IMR-90 (cell line): ENCODE results near the gene PSPH. TPM values are rescaled to one million over a fixed set of nuclear protein-coding genes. Genes with fewer than 3 reads are reported as not detected.

Experiments used
- ATAC-seq: fragments of 200-7000 bp; cut with Tn5 transposase; 2 replicates; pipeline ENCODE4 v1.9.1; 2020; ENCODE audit warnings: low read depth, mild to moderate bottlenecking, moderate library complexity
- BruUV-seq: library from RNA; stranded (reverse); fragments of 400-500 nt; replicated peaks from 2 replicates; lab custom pipeline; 2021; lab: Mats Ljungman, UMichigan
- CTCF ChIA-PET: fragments of 300-600 bp; formaldehyde crosslinking; extraction: SDS; loops from one replicate; lab custom pipeline; 2021; ENCODE audit warnings: antibody characterized with exemption; lab: Yijun Ruan, JAX
- POLR2A ChIA-PET: fragments of 300-600 bp; sonication (Branson Sonifier 250); formaldehyde crosslinking; loops from one replicate; lab custom pipeline; 2022; ENCODE audit warnings: antibody characterized with exemption; ENCODE audit not compliant: unreplicated experiment; lab: Charles Lee
- DNase-seq: peaks from one replicate; pipeline ENCODE4 v3.0.0; 2013
- H2AFZ ChIP-seq: replicated peaks from 2 replicates; pipeline ENCODE3; 2013; ENCODE audit warnings: low read length, mild to moderate bottlenecking; ENCODE audit not compliant: poor library complexity
- H2AK5ac ChIP-seq: 2 replicates; pipeline ENCODE4 v1.6.1; 2013; ENCODE audit warnings: low read depth, low read length, inconsistent platforms
- H2AK9ac ChIP-seq: replicated peaks from 2 replicates; pipeline ENCODE3; 2013; ENCODE audit warnings: mild to moderate bottlenecking, low read depth, low read length, moderate library complexity; ENCODE audit not compliant: poor library complexity
- H2BK120ac ChIP-seq: 2 replicates; pipeline ENCODE4 v1.6.1; 2013; ENCODE audit warnings: low read depth, low read length, inconsistent platforms
- H2BK15ac ChIP-seq: 3 replicates; pipeline ENCODE4 v1.6.1; 2013; ENCODE audit warnings: low read depth, low read length, inconsistent platforms
- H2BK20ac ChIP-seq: 2 replicates; pipeline ENCODE4 v1.6.1; 2013; ENCODE audit warnings: low read depth, mild to moderate bottlenecking, inconsistent platforms, low read length, moderate library complexity
- H2BK5ac ChIP-seq: 2 replicates; pipeline ENCODE4 v1.6.1; 2013; ENCODE audit warnings: mild to moderate bottlenecking, low read depth, low read length, inconsistent platforms; ENCODE audit not compliant: poor library complexity, severe bottlenecking
- H3K14ac ChIP-seq: replicated peaks from 2 replicates; pipeline ENCODE4 v1.6.1; 2013; ENCODE audit warnings: low read depth, low read length, inconsistent platforms
- H3K18ac ChIP-seq: 2 replicates; pipeline ENCODE4 v1.6.1; 2013; ENCODE audit warnings: low read depth, low read length, control low read depth
- H3K23ac ChIP-seq: 2 replicates; pipeline ENCODE4 v1.6.1; 2013; ENCODE audit warnings: low read depth, low read length, inconsistent platforms
- H3K27ac ChIP-seq: 2 replicates; pipeline ENCODE4 v1.5.1; 2013; ENCODE audit warnings: mild to moderate bottlenecking, control low read depth, low read length; ENCODE audit not compliant: insufficient read depth
- H3K27me3 ChIP-seq: 2 replicates; pipeline ENCODE4 v1.6.1; 2013; ENCODE audit warnings: low read length; ENCODE audit not compliant: control insufficient read depth, insufficient read depth
- H3K36me3 ChIP-seq: 2 replicates; pipeline ENCODE4 v1.6.1; 2013; ENCODE audit warnings: low read length, mixed read lengths; ENCODE audit not compliant: control insufficient read depth, insufficient read depth
- H3K4ac ChIP-seq: 2 replicates; pipeline ENCODE4 v1.6.1; 2013; ENCODE audit warnings: low read depth, low read length, inconsistent platforms
- H3K4me1 ChIP-seq: 2 replicates; pipeline ENCODE4 v1.6.1; 2013; ENCODE audit warnings: low read length, mixed read lengths; ENCODE audit not compliant: control insufficient read depth, insufficient read depth
- H3K4me2 ChIP-seq: 2 replicates; pipeline ENCODE4 v1.6.1; 2013; ENCODE audit warnings: low read depth, mild to moderate bottlenecking, control low read depth, low read length, moderate library complexity
- H3K4me3 ChIP-seq: 2 replicates; pipeline ENCODE4 v1.5.1; 2013; ENCODE audit warnings: low read depth, mild to moderate bottlenecking, control low read depth, low read length, moderate library complexity; ENCODE audit not compliant: insufficient read depth
- H3K56ac ChIP-seq: 2 replicates; pipeline ENCODE4 v1.6.1; 2013; ENCODE audit warnings: low read length, inconsistent platforms; ENCODE audit not compliant: insufficient read depth; ENCODE audit errors: extremely low read depth
- H3K79me1 ChIP-seq, 2 experiments: 2 replicates each; pipeline ENCODE4 v1.6.1; 2013; ENCODE audit warnings: low read length in 2 of 2, inconsistent platforms in 1 of 2, low read depth in 1 of 2
- H3K9ac ChIP-seq: 2 replicates; pipeline ENCODE4 v1.6.1; 2013; ENCODE audit warnings: low read depth, low read length, control low read depth
- H3K9me1 ChIP-seq: 2 replicates; pipeline ENCODE4 v1.6.1; 2013; ENCODE audit warnings: low read length, inconsistent platforms; ENCODE audit not compliant: insufficient read depth
- H3K9me3 ChIP-seq: 2 replicates; pipeline ENCODE4 v1.6.1; 2013; ENCODE audit warnings: low read length; ENCODE audit not compliant: control insufficient read depth, insufficient read depth
- H4K20me1 ChIP-seq: 2 replicates; pipeline ENCODE4 v1.6.1; 2013; ENCODE audit warnings: low read length, inconsistent platforms; ENCODE audit not compliant: insufficient read depth
- H4K5ac ChIP-seq: 2 replicates; pipeline ENCODE4 v1.6.1; 2013; ENCODE audit warnings: mild to moderate bottlenecking, low read depth, low read length, control low read depth
- H4K8ac ChIP-seq, 2 experiments: 2 replicates each; pipeline ENCODE4 v1.6.1; 2013; ENCODE audit warnings: low read depth in 2 of 2, low read length in 2 of 2, control low read depth in 1 of 2, inconsistent platforms in 1 of 2
- H4K91ac ChIP-seq: 2 replicates; pipeline ENCODE4 v1.6.1; 2013; ENCODE audit warnings: low read depth, low read length, inconsistent platforms; ENCODE audit not compliant: insufficient read depth
- CHD1 ChIP-seq: IDR thresholded peaks from 2 replicates; pipeline ENCODE4 v1.6.1; 2012; ENCODE audit warnings: low read depth, low read length, improper control_type of control experiment
- FOS ChIP-seq: fragments of 150-350 bp; IDR thresholded peaks from 2 replicates; pipeline ENCODE4 v1.6.1; 2016; ENCODE audit warnings: low read depth, low read length
- MAFK ChIP-seq: IDR thresholded peaks from 2 replicates; pipeline ENCODE4 v1.6.1; 2012; ENCODE audit warnings: low read depth, low read length, improper control_type of control experiment
- MAZ ChIP-seq: IDR thresholded peaks from 2 replicates; pipeline ENCODE4 v1.6.1; 2012; ENCODE audit warnings: low read depth, mild to moderate bottlenecking, low read length, improper control_type of control experiment, moderate library complexity, borderline replicate concordance
- MXI1 ChIP-seq: IDR thresholded peaks from 2 replicates; pipeline ENCODE4 v1.6.1; 2012; ENCODE audit warnings: low read depth, mild to moderate bottlenecking, low read length, moderate library complexity, borderline replicate concordance
- POLR2A ChIP-seq: IDR thresholded peaks from 2 replicates; pipeline ENCODE4 v1.6.1; 2012; ENCODE audit warnings: mild to moderate bottlenecking, low read depth, low read length
- RAD21 ChIP-seq: IDR thresholded peaks from 2 replicates; pipeline ENCODE4 v1.6.1; 2012; ENCODE audit warnings: low read length, improper control_type of control experiment
- RCOR1 ChIP-seq: IDR thresholded peaks from 2 replicates; pipeline ENCODE4 v1.6.1; 2012; ENCODE audit warnings: mild to moderate bottlenecking, low read length, improper control_type of control experiment; ENCODE audit not compliant: insufficient replicate concordance
- RFX5 ChIP-seq: IDR thresholded peaks from 2 replicates; pipeline ENCODE4 v1.8.0; 2012; ENCODE audit warnings: low read depth, mild to moderate bottlenecking, low read length, moderate library complexity
- SMC3 ChIP-seq: fragments of 150-350 bp; IDR thresholded peaks from 2 replicates; pipeline ENCODE4 v1.6.1; 2016; ENCODE audit warnings: low read depth, mild to moderate bottlenecking, antibody characterized with exemption, low read length, moderate library complexity
- USF2 ChIP-seq: fragments of 150-350 bp; IDR thresholded peaks from 2 replicates; pipeline ENCODE4 v1.6.1; 2017; ENCODE audit warnings: mild to moderate bottlenecking, antibody characterized with exemption, low read length, low read depth
- WGBS, 2 experiments: methylation state at CpG; one replicate each; pipeline versions ENCODE4 v1.1.5 to v1.1.7; 2013; ENCODE audit warnings: missing lambda C conversion rate in 2 of 2; ENCODE audit not compliant: insufficient read length in 1 of 2; ENCODE audit errors: extremely low coverage in 2 of 2; 5-methylcytosine and 5-hydroxymethylcytosine counted together
- dilution Hi-C: fragments of 300-500 bp; cut with HindIII; formaldehyde crosslinking; loops from one replicate; pipeline ENCODE4 v1.14.3; 2018; ENCODE audit warnings: low sequenced_read_pairs; ENCODE audit not compliant: unreplicated experiment
- in situ Hi-C: fragments of 300-500 bp; cut with MboI; formaldehyde crosslinking; loops from 3 replicates; pipeline ENCODE4 v1.14.3; 2019; ENCODE audit warnings: low sequenced_read_pairs, inconsistent platforms, mixed read lengths
- intact Hi-C: fragments of 100-400 bp; cut with micrococcal nuclease; formaldehyde crosslinking; loops from 2 replicates; pipeline ENCODE4 v1.10.0; 2022
- polyA plus RNA-seq, 3 experiments: library from polyadenylated mRNA; depleted of rRNA; stranded (reverse); fragments of >200 nt; gene quantifications; 2 replicates each; pipeline ENCODE4 v1.2.3, GENCODE V29; 2012; ENCODE audit warnings: low replicate concordance in 1 of 3
- total RNA-seq: library from RNA; depleted of rRNA; stranded (reverse); fragments of >200 nt; gene quantifications from 2 replicates; pipeline ENCODE4 v1.2.3, GENCODE V29; 2012

The PSPH gene
- total and polyA plus RNA-seq, 2 of the 4 experiments (the other 2 are of a cell fraction) = 31.8 to 48.4 TPM

GRCh38 chr7:56048245-56048644, 3.0 kb downstream of the PSPH start:
- H3K79me1 ChIP-seq = peaks cover 16 to 31% of the 10 kb centered on the region in 2 experiments
- BruUV-seq = no TSS peak
- H3K9ac ChIP-seq = no peak overlapping the region
- no peak overlapping the region for H2BK15ac ChIP-seq
- no peak overlapping the region for H2AK5ac ChIP-seq
- H2AFZ ChIP-seq = no peak overlapping the region
- H2BK20ac ChIP-seq = no peak overlapping the region
- H2BK120ac ChIP-seq = no peak overlapping the region
- WGBS, 2 experiments = no CpG with 5 or more reads among the region's 1 CpG
- no peak overlapping the region for H2BK5ac ChIP-seq
- H3K4me3 ChIP-seq = no peak overlapping the region
- H4K91ac ChIP-seq = no peak overlapping the region
- TF ChIP-seq RAD21 (no peak), SMC3 (no peak), FOS (no peak), USF2 (no peak), CHD1 (no peak), POLR2A (no peak), RFX5 (no peak), RCOR1 (no peak), MXI1 (no peak), MAZ (no peak), MAFK (no peak)
- H3K9me1 ChIP-seq = peaks cover 4% of the 10 kb centered on the region; the same call in 1 of the 2 replicates
- ATAC-seq (no peak), DNase-seq (no peak)
- no peak overlapping the region for H4K5ac ChIP-seq
- no peak overlapping the region for H3K27ac ChIP-seq
- H3K27me3 ChIP-seq = no peaks in the 10 kb centered on the region
- ChIA-PET CTCF (no interaction called here), POLR2A (no interaction called here)
- H2AK9ac ChIP-seq = no peak overlapping the region
- peaks cover 10% of the 10 kb centered on the region for H3K4me1 ChIP-seq
- in situ Hi-C loops = no loop called here
- H3K14ac ChIP-seq = no peak overlapping the region
- no peak overlapping the region for H3K18ac ChIP-seq
- dilution Hi-C loops = no loop called here
- H3K9me3 ChIP-seq = no peaks in the 10 kb centered on the region
- H4K8ac ChIP-seq = no peak overlapping the region
- H3K23ac ChIP-seq = no peak overlapping the region
- no peak overlapping the region for H3K56ac ChIP-seq
- intact Hi-C loops = no loop called here
- H3K4me2 ChIP-seq = no peak overlapping the region
- H3K36me3 ChIP-seq = peaks cover 4% of the 10 kb centered on the region
- no peaks in the 10 kb centered on the region for H4K20me1 ChIP-seq
- H3K4ac ChIP-seq = no peak overlapping the region
